GM12865 (cell line): ENCODE measurements around the gene PRPS1L1.

ENCODE experiments used
- DNase-seq: peaks from one replicate; pipeline ENCODE4 v3.0.0; 2010; ENCODE audit warnings: low read depth
- H3K4me3 ChIP-seq: 2 replicates; pipeline ENCODE4 v1.5.1; 2011; ENCODE audit warnings: mild to moderate bottlenecking, low read depth, low read length, control low read depth
- TF ChIP-seq, protein P1 (sequence below): IDR thresholded peaks from 2 replicates; pipeline ENCODE4 v1.5.1; 2011; ENCODE audit warnings: low read length, control low read depth, low read depth, inconsistent platforms; ENCODE audit not compliant: insufficient read depth; ENCODE audit errors: missing control alignments

PRPS1L1 gene

DNA sequence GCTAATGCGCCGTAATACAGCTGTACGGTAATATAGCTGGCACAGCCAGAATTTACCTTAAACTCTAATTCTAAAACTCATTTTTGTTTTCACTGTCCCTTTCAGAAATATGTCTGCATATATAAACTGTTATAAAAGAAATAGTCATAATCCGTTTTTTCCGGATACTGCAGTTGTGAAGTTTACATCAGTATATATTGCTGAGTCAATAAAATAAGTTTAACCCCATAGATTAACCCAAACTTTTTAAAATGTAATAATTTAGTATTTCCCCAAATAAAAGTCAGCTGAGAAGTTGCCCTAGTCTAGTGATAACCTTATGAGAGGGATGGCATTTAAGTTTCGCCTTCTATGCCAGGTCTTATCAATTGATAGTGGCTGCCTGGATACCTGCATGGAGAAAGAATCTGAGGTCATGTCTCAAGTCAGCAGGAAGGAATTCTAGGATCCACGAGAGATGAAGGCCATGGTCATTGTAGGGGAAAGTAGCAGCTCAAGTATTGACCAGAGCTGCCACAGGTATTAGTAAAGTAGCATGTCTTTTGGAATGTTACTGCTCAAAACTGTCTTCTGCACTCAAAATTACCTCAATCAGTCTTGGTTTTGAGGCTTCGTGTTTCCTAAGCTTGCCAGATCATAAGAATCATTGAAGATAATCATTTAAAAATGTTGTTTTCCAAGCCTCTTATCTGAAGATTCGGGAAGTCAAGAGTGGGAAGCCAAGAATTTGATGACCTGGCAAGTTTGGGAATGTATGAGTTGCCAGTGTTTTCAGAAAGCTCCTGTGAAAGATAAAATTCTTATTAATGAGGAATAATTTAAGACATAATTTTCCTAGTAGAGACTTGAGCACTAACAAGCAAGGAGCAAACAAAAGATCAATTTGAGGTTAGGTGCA, 10.8 kb downstream of the PRPS1L1 start:
- DNase-seq = no peak
- TF ChIP-seq, protein P1, sequence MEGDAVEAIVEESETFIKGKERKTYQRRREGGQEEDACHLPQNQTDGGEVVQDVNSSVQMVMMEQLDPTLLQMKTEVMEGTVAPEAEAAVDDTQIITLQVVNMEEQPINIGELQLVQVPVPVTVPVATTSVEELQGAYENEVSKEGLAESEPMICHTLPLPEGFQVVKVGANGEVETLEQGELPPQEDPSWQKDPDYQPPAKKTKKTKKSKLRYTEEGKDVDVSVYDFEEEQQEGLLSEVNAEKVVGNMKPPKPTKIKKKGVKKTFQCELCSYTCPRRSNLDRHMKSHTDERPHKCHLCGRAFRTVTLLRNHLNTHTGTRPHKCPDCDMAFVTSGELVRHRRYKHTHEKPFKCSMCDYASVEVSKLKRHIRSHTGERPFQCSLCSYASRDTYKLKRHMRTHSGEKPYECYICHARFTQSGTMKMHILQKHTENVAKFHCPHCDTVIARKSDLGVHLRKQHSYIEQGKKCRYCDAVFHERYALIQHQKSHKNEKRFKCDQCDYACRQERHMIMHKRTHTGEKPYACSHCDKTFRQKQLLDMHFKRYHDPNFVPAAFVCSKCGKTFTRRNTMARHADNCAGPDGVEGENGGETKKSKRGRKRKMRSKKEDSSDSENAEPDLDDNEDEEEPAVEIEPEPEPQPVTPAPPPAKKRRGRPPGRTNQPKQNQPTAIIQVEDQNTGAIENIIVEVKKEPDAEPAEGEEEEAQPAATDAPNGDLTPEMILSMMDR = no peak
- no peak overlapping the region for H3K4me3 ChIP-seq

DNA sequence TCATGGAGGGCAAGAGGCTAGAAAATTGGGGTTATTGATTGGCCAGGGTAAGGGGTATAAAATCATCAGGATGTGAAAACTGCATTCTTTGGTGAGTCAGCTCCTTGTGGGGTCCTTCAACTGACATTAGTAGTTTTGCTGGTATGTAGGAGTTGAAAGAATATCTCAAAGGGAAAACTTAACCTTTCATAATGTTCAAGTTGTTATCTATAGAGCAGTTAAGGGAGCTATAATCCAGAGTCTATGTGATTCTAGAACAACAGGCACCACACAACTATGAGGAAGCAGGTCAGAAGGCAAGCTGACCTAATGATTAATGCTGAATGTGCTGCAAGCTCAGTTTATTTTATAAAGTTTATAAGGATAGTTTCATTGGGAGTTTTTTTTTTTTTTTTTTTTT, 13.7 kb downstream of the PRPS1L1 start:
- TF ChIP-seq, protein P1 = no peak
- H3K4me3 ChIP-seq = no peak overlapping the region
- DNase-seq = no peak

DNA sequence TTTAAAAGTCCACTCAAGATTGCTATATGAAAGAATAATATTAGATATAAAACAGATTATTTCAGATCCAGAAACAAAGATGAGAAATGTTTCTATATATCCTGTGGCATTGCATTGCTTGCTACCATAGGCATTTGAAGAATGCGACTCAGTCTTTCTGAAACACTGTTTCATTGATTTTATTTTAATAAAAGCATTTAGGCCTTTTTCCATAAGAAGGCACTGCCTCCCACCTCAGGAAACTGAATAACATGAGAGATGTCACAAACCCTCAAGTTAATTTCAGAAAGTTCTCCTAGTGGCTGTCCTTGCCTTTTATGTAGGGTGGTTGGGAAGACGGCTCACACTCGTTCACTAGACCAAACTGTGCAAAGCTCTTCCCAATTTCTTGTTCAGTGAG, 23.3 kb downstream of the PRPS1L1 start:
- DNase-seq = no peak
- H3K4me3 ChIP-seq = no peak overlapping the region
- TF ChIP-seq, protein P1 = no peak

DNA sequence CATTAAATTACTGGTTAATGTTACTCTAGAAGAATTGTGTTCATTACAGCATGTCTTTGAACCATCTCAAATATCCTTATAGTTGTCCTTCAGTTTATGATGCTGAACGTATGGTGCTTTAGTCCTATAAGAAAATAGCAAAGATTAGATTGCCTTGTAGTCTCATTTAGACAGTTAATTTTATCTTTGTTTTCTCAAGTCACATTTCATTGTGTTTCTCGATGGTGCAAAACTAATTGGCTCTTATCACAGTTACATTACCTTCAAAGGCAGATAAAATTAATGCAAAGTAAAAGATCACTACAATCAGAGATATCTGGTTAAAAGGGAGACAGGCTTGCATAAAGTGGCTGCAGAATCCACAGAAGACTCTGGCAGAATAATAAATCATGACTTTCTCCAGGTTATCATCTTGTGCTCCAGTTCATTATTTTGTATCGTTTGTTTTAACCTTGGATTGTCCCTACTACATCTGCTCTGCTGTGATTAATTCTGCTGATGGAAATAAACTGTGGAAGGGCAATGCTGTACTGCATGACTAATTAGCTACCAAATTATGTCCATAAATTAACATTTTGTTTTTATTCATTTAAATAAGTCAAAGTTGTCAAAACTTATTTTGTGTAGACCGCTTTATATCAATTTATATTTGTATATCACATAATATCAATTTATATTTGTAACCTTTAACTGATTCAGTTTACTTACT, 24.2 kb downstream of the PRPS1L1 start:
- H3K4me3 ChIP-seq = no peak overlapping the region
- no peak for DNase-seq
- TF ChIP-seq, protein P1 = no peak

DNA sequence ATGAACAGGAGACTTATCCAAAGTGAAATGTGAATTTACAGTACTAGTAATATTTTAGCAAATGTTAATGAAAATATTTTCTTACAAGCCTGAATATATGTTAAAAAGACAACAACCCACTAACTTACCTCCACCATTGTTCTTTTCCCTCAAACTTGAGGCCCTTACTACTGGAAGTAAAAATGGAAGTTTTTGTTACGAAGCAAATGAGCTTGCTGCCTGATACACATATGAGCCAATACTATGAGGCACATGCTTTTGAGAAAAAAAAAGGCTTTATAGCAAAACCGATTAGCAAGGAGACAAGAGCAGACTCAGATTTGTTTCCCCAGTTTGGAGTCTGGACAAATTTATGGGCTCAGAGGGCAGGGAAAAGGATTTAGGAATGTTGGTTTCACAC, 29.0 kb downstream of the PRPS1L1 start:
- DNase-seq = no peak
- no peak overlapping the region for H3K4me3 ChIP-seq
- TF ChIP-seq, protein P1 = no peak

DNA sequence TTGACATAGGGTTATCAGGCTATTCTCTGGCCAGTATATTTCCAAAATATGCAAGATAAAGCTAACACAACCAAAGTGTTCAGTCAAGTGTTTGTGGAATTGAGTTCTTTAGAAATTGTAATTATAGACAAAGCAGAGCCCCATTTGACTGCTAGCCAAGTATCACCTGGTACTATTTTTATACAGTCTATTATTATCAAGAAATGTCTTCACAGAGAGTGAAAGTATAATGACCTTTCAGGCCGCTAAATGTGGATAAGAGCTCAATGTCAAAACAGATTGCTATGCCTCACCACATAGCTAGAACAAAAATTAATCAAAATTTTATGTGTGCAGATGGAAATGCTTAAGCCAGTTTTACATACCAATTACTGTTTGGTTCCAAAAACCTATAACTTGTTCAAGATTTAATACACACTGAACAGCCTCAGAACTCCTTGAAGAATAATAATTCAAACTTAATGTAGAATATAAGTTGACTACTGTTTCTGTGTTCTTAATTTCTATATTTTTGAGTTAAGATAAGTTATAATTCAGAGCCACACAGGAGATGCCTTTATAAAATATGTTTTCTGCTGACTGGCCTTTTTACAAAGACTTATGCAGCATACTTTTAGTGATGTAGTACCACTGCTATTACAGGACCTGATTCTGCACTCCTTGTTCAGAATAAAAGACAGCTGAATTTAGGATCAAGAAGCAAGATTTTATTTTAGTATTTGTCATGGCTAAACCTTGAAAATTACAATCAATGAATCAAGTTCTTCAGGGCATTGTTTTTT, 31.0 kb downstream of the PRPS1L1 start:
- TF ChIP-seq, protein P1 = no peak
- no peak for DNase-seq
- no peak overlapping the region for H3K4me3 ChIP-seq
